Lower lobe of right lung (tissue), 2 donors: ENCODE measurements around the gene CSNK2A1. TPM values are rescaled to one million over a fixed set of nuclear protein-coding genes. Genes with fewer than 3 reads are reported as not detected.

Experiments
- ATAC-seq, 2 donors: fragments of 200-7000 bp; cut with Tn5 transposase; one replicate each; pipeline ENCODE4 v1.9.1; 2020 to 2022; ENCODE audit warnings: mild to moderate bottlenecking in 2 of 2, moderate library complexity in 2 of 2
- DNase-seq: peaks from one replicate; pipeline ENCODE4 v3.0.0-alpha.2; 2020
- H3K27ac ChIP-seq: fragments of 200-600 bp; one replicate; pipeline ENCODE4 v1.8.0; 2022
- H3K27me3 ChIP-seq: fragments of 200-600 bp; one replicate; pipeline ENCODE4 v1.8.0; 2022; ENCODE audit warnings: low read depth
- H3K36me3 ChIP-seq: fragments of 200-600 bp; one replicate; pipeline ENCODE4 v1.8.0; 2022; ENCODE audit warnings: mild to moderate bottlenecking
- H3K4me1 ChIP-seq: fragments of 200-600 bp; one replicate; pipeline ENCODE4 v1.8.0; 2022
- H3K4me3 ChIP-seq: fragments of 200-600 bp; one replicate; pipeline ENCODE4 v1.8.0; 2022; ENCODE audit warnings: mild to moderate bottlenecking
- H3K9me3 ChIP-seq: fragments of 200-600 bp; one replicate; pipeline ENCODE4 v1.8.0; 2022
- intact Hi-C: fragments of 100-400 bp; cut with DNase I; formaldehyde crosslinking; loops from one replicate; pipeline ENCODE4 v1.11.0; 2022
- total RNA-seq: library from RNA; stranded (reverse); fragmentation: NEBNext Ultra II Directional; extraction: Animal tissue kit (Norgen Biotek cat#: 25700); gene quantifications from one replicate; pipeline ENCODE4 v1.2.1, GENCODE V29; 2021
- TF ChIP-seq, protein P1 (sequence below): fragments of 200-600 bp; IDR thresholded peaks from one replicate; pipeline ENCODE4 v1.8.0; 2022; ENCODE audit warnings: antibody characterized with exemption, mild to moderate bottlenecking
- donor health status: DM: no; HTN: yes; CAD: no; lungs with severe emphysema.

Gene CSNK2A1
- total RNA-seq, 1 donor from 2014 or later: 86.3 TPM

GRCh38 chr20:496126-496696 lies 47.4 kb downstream of the CSNK2A1 start:
- Histone ChIP-seq H3K9me3 (no peaks in the 10 kb centered on the region), H3K4me3 (no peak overlapping the region), H3K4me1 (peaks cover 6% of the 10 kb centered on the region), H3K27me3 (no peaks in the 10 kb centered on the region), H3K36me3 (peaks cover 95% of the 10 kb centered on the region), H3K27ac (no peak overlapping the region)
- ATAC-seq: peak; percentile 29 to 51
- TF ChIP-seq, protein P1, sequence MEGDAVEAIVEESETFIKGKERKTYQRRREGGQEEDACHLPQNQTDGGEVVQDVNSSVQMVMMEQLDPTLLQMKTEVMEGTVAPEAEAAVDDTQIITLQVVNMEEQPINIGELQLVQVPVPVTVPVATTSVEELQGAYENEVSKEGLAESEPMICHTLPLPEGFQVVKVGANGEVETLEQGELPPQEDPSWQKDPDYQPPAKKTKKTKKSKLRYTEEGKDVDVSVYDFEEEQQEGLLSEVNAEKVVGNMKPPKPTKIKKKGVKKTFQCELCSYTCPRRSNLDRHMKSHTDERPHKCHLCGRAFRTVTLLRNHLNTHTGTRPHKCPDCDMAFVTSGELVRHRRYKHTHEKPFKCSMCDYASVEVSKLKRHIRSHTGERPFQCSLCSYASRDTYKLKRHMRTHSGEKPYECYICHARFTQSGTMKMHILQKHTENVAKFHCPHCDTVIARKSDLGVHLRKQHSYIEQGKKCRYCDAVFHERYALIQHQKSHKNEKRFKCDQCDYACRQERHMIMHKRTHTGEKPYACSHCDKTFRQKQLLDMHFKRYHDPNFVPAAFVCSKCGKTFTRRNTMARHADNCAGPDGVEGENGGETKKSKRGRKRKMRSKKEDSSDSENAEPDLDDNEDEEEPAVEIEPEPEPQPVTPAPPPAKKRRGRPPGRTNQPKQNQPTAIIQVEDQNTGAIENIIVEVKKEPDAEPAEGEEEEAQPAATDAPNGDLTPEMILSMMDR: no peak
- intact Hi-C loops: no loop called here
- DNase-seq: no peak

- Histone ChIP-seq H3K27me3 (no peaks in the 10 kb centered on the region), H3K27ac (no peak overlapping the region), H3K4me3 (no peak overlapping the region), H3K36me3 (peaks cover 96% of the 10 kb centered on the region), H3K4me1 (peaks cover 4% of the 10 kb centered on the region), H3K9me3 (no peaks in the 10 kb centered on the region)
- ATAC-seq: no peak
- intact Hi-C loops: no loop called here
- no peak for DNase-seq
- TF ChIP-seq, protein P1: no peak
These were observed 51.4 kb downstream of the CSNK2A1 start for GRCh38 chr20:492159-492558.

GRCh38 chr20:487655-488054 lies 55.9 kb downstream of the CSNK2A1 start:
- TF ChIP-seq, protein P1: no peak
- no peak overlapping the region for H3K4me3 ChIP-seq
- intact Hi-C loops: no loop called here
- no peak overlapping the region for H3K27ac ChIP-seq
- H3K27me3 ChIP-seq: no peaks in the 10 kb centered on the region
- no peaks in the 10 kb centered on the region for H3K4me1 ChIP-seq
- ATAC-seq (no peak), DNase-seq (no peak)
- H3K9me3 ChIP-seq: no peaks in the 10 kb centered on the region
- peaks cover 93% of the 10 kb centered on the region for H3K36me3 ChIP-seq

DNA sequence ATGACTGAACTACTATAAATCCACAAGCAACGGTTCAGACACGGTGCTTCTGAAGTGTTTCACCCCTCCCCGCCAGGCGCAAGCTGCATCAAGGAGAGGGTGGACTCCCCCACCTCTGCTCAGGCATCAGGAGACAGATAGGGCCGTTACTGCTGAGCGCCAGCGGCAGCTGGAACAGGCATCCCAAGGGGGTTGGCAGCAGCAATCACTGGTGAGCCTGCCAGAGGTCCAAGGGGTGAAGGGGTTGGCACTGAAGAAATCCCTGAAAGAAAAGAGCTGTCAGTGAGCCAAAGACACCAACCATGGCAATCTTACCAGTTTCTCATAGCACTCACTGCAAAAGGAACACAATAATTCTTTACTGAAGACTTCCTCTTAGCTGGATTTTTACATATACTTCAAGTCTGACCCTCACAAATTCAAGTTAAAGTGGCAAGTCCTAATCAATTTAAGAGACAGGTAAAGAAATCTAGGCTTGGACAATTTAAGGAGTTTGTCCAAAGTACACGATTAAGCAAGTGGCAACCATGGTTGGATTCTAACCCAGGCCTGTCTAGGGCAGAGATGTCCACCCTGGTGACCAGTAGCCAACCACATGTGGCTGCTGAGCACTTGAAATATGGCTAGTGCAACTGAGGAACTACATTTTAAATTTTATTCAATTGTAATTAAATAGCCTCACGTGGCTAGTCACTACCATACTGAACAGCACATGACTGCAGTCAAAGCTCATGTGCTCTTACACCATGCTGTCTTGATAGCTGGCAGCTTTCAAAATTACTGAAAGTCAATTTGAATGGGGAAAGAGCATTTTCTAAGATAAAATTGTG lies 59.6 kb downstream of the CSNK2A1 start:
- no peaks in the 10 kb centered on the region for H3K9me3 ChIP-seq
- no peak overlapping the region for H3K27ac ChIP-seq
- no peaks in the 10 kb centered on the region for H3K27me3 ChIP-seq
- H3K4me1 ChIP-seq: no peaks in the 10 kb centered on the region
- no peak for DNase-seq
- no peak overlapping the region for H3K4me3 ChIP-seq
- TF ChIP-seq, protein P1: no peak
- peaks cover 79% of the 10 kb centered on the region for H3K36me3 ChIP-seq
- ATAC-seq: no peak
- intact Hi-C loops: no loop called here

DNA sequence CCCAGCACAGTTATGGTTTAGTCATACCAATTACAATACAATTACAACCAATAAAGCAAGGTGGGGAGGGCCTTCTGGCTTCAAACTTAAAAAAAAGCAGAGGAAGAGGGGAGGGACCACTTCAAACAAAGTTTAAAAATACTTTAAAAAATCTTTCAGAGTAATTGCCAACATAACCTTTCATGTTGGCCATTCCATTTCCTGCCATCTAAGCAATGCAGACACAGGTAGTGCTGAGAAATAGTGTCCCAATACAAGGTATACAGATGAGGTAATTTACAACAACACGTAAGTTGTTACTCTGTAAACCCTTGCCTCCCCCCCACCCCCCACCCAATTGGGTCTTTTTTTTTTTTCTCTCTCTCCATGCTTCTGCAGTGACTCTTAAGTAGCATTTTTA lies 62.4 kb downstream of the CSNK2A1 start:
- H3K36me3 ChIP-seq: peaks cover 58% of the 10 kb centered on the region

More for the DNA sequence above, 62.4 kb downstream of the CSNK2A1 start:
- DNase-seq (no peak), ATAC-seq (no peak)
- no peaks in the 10 kb centered on the region for H3K9me3 ChIP-seq
- intact Hi-C loops: no loop called here
- H3K4me3 ChIP-seq: no peak overlapping the region
- no peak overlapping the region for H3K27ac ChIP-seq
- TF ChIP-seq, protein P1: no peak
- no peaks in the 10 kb centered on the region for H3K4me1 ChIP-seq
- no peaks in the 10 kb centered on the region for H3K27me3 ChIP-seq
